Keratinocyte (primary cell): Measurements from ENCODE around the gene ISM2. TPM values are rescaled to one million over a fixed set of nuclear protein-coding genes. Genes with fewer than 3 reads are reported as not detected.

Experiments
- DNase-seq: peaks from one replicate; pipeline ENCODE4 v3.0.0-alpha.2; 2011; ENCODE audit warnings: low read depth, missing footprints, low spot score
- FAIRE-seq: peaks from 2 replicates; lab custom pipeline; 2011; peaks lifted over from hg19 to GRCh38; lab: Jason Lieb, UNC
- H2AFZ ChIP-seq: 2 replicates; pipeline ENCODE4 v1.6.0; 2012; ENCODE audit warnings: low read length, control low read depth, inconsistent platforms; ENCODE audit not compliant: control insufficient read depth
- H3K27ac ChIP-seq: 2 replicates; pipeline ENCODE4 v1.5.1; 2011; ENCODE audit warnings: low read length; ENCODE audit not compliant: control insufficient read depth, insufficient read depth
- H3K27me3 ChIP-seq: 3 replicates; pipeline ENCODE4 v1.6.0; 2011; ENCODE audit warnings: low read length; ENCODE audit not compliant: control insufficient read depth, insufficient read depth; ENCODE audit errors: extremely low read depth
- H3K36me3 ChIP-seq, 2 experiments: 2 replicates in 1 of 2; 3 replicates in 1 of 2; pipeline ENCODE4 v1.5.1; 2011; ENCODE audit warnings: low read length in 2 of 2, mild to moderate bottlenecking in 1 of 2; ENCODE audit not compliant: control insufficient read depth in 2 of 2, insufficient read depth in 2 of 2; ENCODE audit errors: extremely low read depth in 1 of 2
- H3K4me1 ChIP-seq: 3 replicates; pipeline ENCODE4 v1.5.1; 2011; ENCODE audit warnings: low read length; ENCODE audit not compliant: control insufficient read depth, insufficient read depth; ENCODE audit errors: extremely low read depth
- H3K4me2 ChIP-seq: 3 replicates; pipeline ENCODE4 v1.6.0; 2011; ENCODE audit warnings: low read depth, low read length; ENCODE audit not compliant: control insufficient read depth, insufficient read depth; ENCODE audit errors: extremely low read depth
- H3K4me3 ChIP-seq, 3 experiments: fragments of 200-600 bp in 1 of 3; sonication (generic) in 1 of 3; 2 replicates in 2 of 3; 3 replicates in 1 of 3; pipeline ENCODE4 v1.5.1; 2011 to 2016; ENCODE audit warnings: low read length in 3 of 3, mild to moderate bottlenecking in 3 of 3, control low read depth in 2 of 3, inconsistent platforms in 1 of 3, low read depth in 1 of 3, mixed read lengths in 1 of 3, mixed run types in 1 of 3, moderate library complexity in 1 of 3; ENCODE audit not compliant: control insufficient read depth in 2 of 3, insufficient read depth in 2 of 3; ENCODE audit errors: extremely low read depth in 1 of 3
- H3K79me2 ChIP-seq: 2 replicates; pipeline ENCODE4 v1.6.0; 2012; ENCODE audit warnings: low read length; ENCODE audit not compliant: control insufficient read depth, insufficient read depth
- H3K9ac ChIP-seq: 3 replicates; pipeline ENCODE4 v1.6.0; 2011; ENCODE audit warnings: low read length; ENCODE audit not compliant: control insufficient read depth, insufficient read depth; ENCODE audit errors: extremely low read depth
- H3K9me1 ChIP-seq: 3 replicates; pipeline ENCODE4 v1.6.0; 2011; ENCODE audit warnings: low read length; ENCODE audit not compliant: control insufficient read depth, insufficient read depth; ENCODE audit errors: extremely low read depth
- H3K9me3 ChIP-seq: 2 replicates; pipeline ENCODE4 v1.5.1; 2012; ENCODE audit warnings: low read depth, low read length; ENCODE audit not compliant: control insufficient read depth
- H4K20me1 ChIP-seq: 3 replicates; pipeline ENCODE4 v1.6.0; 2011; ENCODE audit warnings: low read length; ENCODE audit not compliant: control insufficient read depth, insufficient read depth; ENCODE audit errors: extremely low read depth
- CTCF ChIP-seq, 3 experiments: IDR thresholded peaks in 1 of 3; conservative IDR thresholded peaks in 1 of 3; optimal IDR thresholded peaks in 1 of 3; 2 replicates in 2 of 3; 3 replicates in 1 of 3; pipeline versions ENCODE3 to v1.5.1; 2011; ENCODE audit warnings: low read length in 3 of 3, mild to moderate bottlenecking in 3 of 3, moderate library complexity in 2 of 3, control low read depth in 1 of 3, inconsistent platforms in 1 of 3; ENCODE audit not compliant: insufficient read depth in 2 of 3; ENCODE audit errors: extremely low read depth in 1 of 3
- EZH2 ChIP-seq: IDR thresholded peaks from one replicate; pipeline ENCODE4 v1.6.1; 2012; ENCODE audit warnings: inconsistent platforms, mild to moderate bottlenecking, low read length, moderate library complexity
- dilution Hi-C: fragments of 300-500 bp; cut with MboI; formaldehyde crosslinking; loops from one replicate; pipeline ENCODE4 v1.7.0; 2020; ENCODE audit warnings: low sequenced_read_pairs; ENCODE audit not compliant: extremely low pct_ligation_motif_present
- polyA plus RNA-seq, 5 experiments: library from polyadenylated mRNA; depleted of rRNA in 3 of 5; stranded (reverse) in 3 of 5; stranded (forward) in 1 of 5; unstranded in 1 of 5; fragments of >200 nt; gene quantifications; 1 replicate in 1 of 5; 2 replicates in 3 of 5; 3 replicates in 1 of 5; pipeline versions ENCODE4 v1.2.1 to v1.2.3, GENCODE V29; 2011 to 2012; ENCODE audit warnings: missing spikeins in 2 of 5, low read depth in 1 of 5, low replicate concordance in 1 of 5

Gene ISM2
- polyA plus RNA-seq, 1 donor (not counting 4 experiments of a cell fraction or from before 2014, with no cell fraction given): 0.08 TPM

GRCh38 chr14:77543240-77543551, 44.6 kb upstream of the ISM2 start:
- no peak for FAIRE-seq
- Histone ChIP-seq H3K4me2 (no peak overlapping the region), H3K27ac (no peak overlapping the region), H3K79me2 (no peaks in the 10 kb centered on the region), H2AFZ (no peak overlapping the region), H3K9me1 (no peaks in the 10 kb centered on the region), H3K36me3 (peaks cover 3 to 7% of the 10 kb centered on the region in 2 experiments), H3K9me3 (no peaks in the 10 kb centered on the region), H3K4me3 (no peak overlapping the region), H3K4me1 (no peaks in the 10 kb centered on the region), H3K27me3 (no peaks in the 10 kb centered on the region), H3K9ac (no peak overlapping the region), H4K20me1 (no peaks in the 10 kb centered on the region)
- no peak for TF ChIP-seq CTCF (optimal IDR thresholded peaks at IDR 0.05 in 1 of 3, IDR thresholded peaks at IDR 0.05 in 1 of 3, conservative IDR thresholded peaks at IDR 0.05 in 1 of 3; ENCODE audit: extremely low read depth in 1 of 3, insufficient read depth in 2 of 3, low read length in 3 of 3)
- no peak for TF ChIP-seq EZH2
- dilution Hi-C loops: no loop called here
- no peak for DNase-seq

- Histone ChIP-seq H3K9ac (no peak overlapping the region), H3K27me3 (no peaks in the 10 kb centered on the region), H3K4me3 (no peak overlapping the region), H3K4me1 (no peaks in the 10 kb centered on the region), H3K27ac (no peak overlapping the region), H3K9me3 (no peaks in the 10 kb centered on the region), H3K4me2 (no peak overlapping the region), H3K79me2 (no peaks in the 10 kb centered on the region), H3K9me1 (no peaks in the 10 kb centered on the region), H2AFZ (no peak overlapping the region), H3K36me3 (peaks cover 3 to 7% of the 10 kb centered on the region in 2 experiments), H4K20me1 (no peaks in the 10 kb centered on the region)
- dilution Hi-C loops: no loop called here
- no peak for FAIRE-seq
- no peak for DNase-seq
- TF ChIP-seq EZH2 (no peak), CTCF (optimal IDR thresholded peaks at IDR 0.05 in 1 of 3, IDR thresholded peaks at IDR 0.05 in 1 of 3, conservative IDR thresholded peaks at IDR 0.05 in 1 of 3; ENCODE audit: extremely low read depth in 1 of 3, insufficient read depth in 2 of 3, low read length in 3 of 3) (no peak)
Measured at GRCh38 chr14:77542421-77543239, 44.0 kb upstream of the ISM2 start.
